Neural cell (in vitro differentiated cells): ENCODE measurements around the gene HSPBAP1. TPM values are rescaled to one million over a fixed set of nuclear protein-coding genes. Genes with fewer than 3 reads are reported as not detected.

Experiments used
- H2AFZ ChIP-seq: fragments of 200-600, 300-800 bp; sonication (generic), shearing (Covaris generic); 2 replicates; pipeline ENCODE4 v1.6.0; 2014; ENCODE audit warnings: low read depth, mild to moderate bottlenecking, antibody characterized with exemption, low read length, moderate library complexity
- H3F3A ChIP-seq: fragments of 200-600 bp; shearing (Covaris generic); 2 replicates; pipeline ENCODE4 v1.6.1; 2016; ENCODE audit warnings: mild to moderate bottlenecking, moderate library complexity, mixed read lengths, antibody characterized with exemption, low read length; ENCODE audit not compliant: insufficient read depth, poor library complexity, severe bottlenecking
- H3K27ac ChIP-seq: fragments of 200-600, 300-800 bp; sonication (generic), shearing (Covaris generic); 2 replicates; pipeline ENCODE4 v1.5.1; 2014; ENCODE audit warnings: mild to moderate bottlenecking, low read length, moderate library complexity
- H3K27me3 ChIP-seq: fragments of 300-800, 200-600 bp; sonication (generic), shearing (Covaris generic); 2 replicates; pipeline ENCODE4 v1.6.0; 2014; ENCODE audit warnings: mild to moderate bottlenecking, low read depth, low read length, moderate library complexity; ENCODE audit not compliant: insufficient read depth
- H3K36me3 ChIP-seq: fragments of 300-800, 200-600 bp; sonication (generic), shearing (Covaris generic); 2 replicates; pipeline ENCODE4 v1.5.1; 2014; ENCODE audit warnings: mild to moderate bottlenecking, antibody characterized with exemption, low read length, moderate library complexity; ENCODE audit not compliant: insufficient read depth
- H3K4me2 ChIP-seq: fragments of 300-800, 200-600 bp; sonication (generic), shearing (Covaris generic); 2 replicates; pipeline ENCODE4 v1.6.0; 2014; ENCODE audit warnings: mild to moderate bottlenecking, low read length
- H3K4me3 ChIP-seq: fragments of 300-800, 200-600 bp; sonication (generic), shearing (Covaris generic); 2 replicates; pipeline ENCODE4 v1.5.1; 2014; ENCODE audit warnings: mild to moderate bottlenecking, low read length, moderate library complexity
- H3K79me2 ChIP-seq: fragments of 200-600 bp; shearing (Covaris generic); replicated peaks from 2 replicates; pipeline ENCODE4 v1.6.0; 2014; ENCODE audit warnings: mild to moderate bottlenecking, low read length, moderate library complexity; ENCODE audit not compliant: insufficient read depth
- H3K9ac ChIP-seq: fragments of 300-800, 200-600 bp; sonication (generic), shearing (Covaris generic); 2 replicates; pipeline ENCODE4 v1.6.1; 2016; ENCODE audit warnings: mild to moderate bottlenecking, low read length, mixed read lengths
- H3K9me2 ChIP-seq: fragments of 200-600 bp; shearing (Covaris generic); 2 replicates; pipeline ENCODE4 v1.6.1; 2016; ENCODE audit warnings: mild to moderate bottlenecking, low read length, mixed read lengths; ENCODE audit not compliant: insufficient read depth
- H3K9me3 ChIP-seq: fragments of 200-600, 300-800 bp; sonication (generic), shearing (Covaris generic); 2 replicates; pipeline ENCODE4 v1.6.1; 2016; ENCODE audit warnings: mild to moderate bottlenecking, mixed run types, low read length, moderate library complexity, mixed read lengths
- H4K20me1 ChIP-seq: fragments of 200-600 bp; shearing (Covaris generic); 2 replicates; pipeline ENCODE4 v1.6.1; 2016; ENCODE audit warnings: mild to moderate bottlenecking, mixed run types; ENCODE audit not compliant: insufficient read depth
- EP300 ChIP-seq: fragments of 450-650 bp; conservative IDR thresholded peaks from 2 replicates; pipeline ENCODE4 v1.6.1; 2014; ENCODE audit warnings: antibody characterized with exemption, mild to moderate bottlenecking, moderate library complexity; ENCODE audit not compliant: poor library complexity, severe bottlenecking
- EZH2 ChIP-seq: fragments of 200-600, 300-800 bp; shearing (Covaris generic), sonication (generic); IDR thresholded peaks from 2 replicates; pipeline ENCODE4 v1.6.1; 2014; ENCODE audit warnings: antibody characterized with exemption, low read length, borderline replicate concordance, mild to moderate bottlenecking; ENCODE audit not compliant: insufficient read depth, poor library complexity, severe bottlenecking
- MXI1 ChIP-seq: fragments of 450-650 bp; conservative IDR thresholded peaks from 2 replicates; pipeline ENCODE4 v1.6.1; 2014; ENCODE audit warnings: antibody characterized with exemption, mild to moderate bottlenecking; ENCODE audit not compliant: poor library complexity, severe bottlenecking
- POLR2AphosphoS5 ChIP-seq: IDR thresholded peaks from 2 replicates; pipeline ENCODE4 v1.6.1; 2012
- RAD21 ChIP-seq: fragments of 450-650 bp; conservative IDR thresholded peaks from 2 replicates; pipeline ENCODE4 v1.6.1; 2014; ENCODE audit warnings: antibody characterized with exemption, mild to moderate bottlenecking, moderate library complexity
- REST ChIP-seq: IDR thresholded peaks from 2 replicates; pipeline ENCODE4 v1.6.1; 2012; ENCODE audit warnings: borderline replicate concordance
- SMC3 ChIP-seq: fragments of 450-650 bp; conservative IDR thresholded peaks from 2 replicates; pipeline ENCODE4 v1.6.1; 2014; ENCODE audit warnings: antibody characterized with exemption, mild to moderate bottlenecking, moderate library complexity; ENCODE audit not compliant: poor library complexity
- TAF1 ChIP-seq: IDR thresholded peaks from 2 replicates; pipeline ENCODE4 v1.6.1; 2012; ENCODE audit warnings: low read depth
- polyA plus RNA-seq: library from polyadenylated mRNA; depleted of rRNA; stranded (reverse); fragments of >200 nt; gene quantifications from 2 replicates; pipeline ENCODE4 v1.2.3, GENCODE V29; 2014
- TF ChIP-seq, protein P1 (sequence below): fragments of 450-650 bp; IDR thresholded peaks from 2 replicates; pipeline ENCODE4 v1.5.1; 2014; ENCODE audit warnings: antibody characterized with exemption, mild to moderate bottlenecking, moderate library complexity; ENCODE audit not compliant: poor library complexity, severe bottlenecking

HSPBAP1 gene
- polyA plus RNA-seq, 1 donor from 2014 or later, result 8.6 TPM

GRCh38 chr3:122785231-122785630 is 8.4 kb downstream of the HSPBAP1 start:
- Histone ChIP-seq H3K4me3 (no peak overlapping the region), H3K9me3 (no peaks in the 10 kb centered on the region), H3K9ac (no peak overlapping the region), H2AFZ (no peak overlapping the region), H3K9me2 (no peaks in the 10 kb centered on the region), H3K36me3 (no peaks in the 10 kb centered on the region), H3K79me2 (no peaks in the 10 kb centered on the region), H3K4me2 (no peak overlapping the region), H3K27me3 (no peaks in the 10 kb centered on the region), H4K20me1 (no peaks in the 10 kb centered on the region), H3K27ac (no peak overlapping the region), H3F3A (no peaks in the 10 kb centered on the region)
- TF ChIP-seq RAD21 (no peak), EZH2 (no peak), POLR2AphosphoS5 (no peak), TAF1 (no peak), MXI1 (no peak), REST (no peak), EP300 (no peak), SMC3 (no peak)
- TF ChIP-seq, protein P1, sequence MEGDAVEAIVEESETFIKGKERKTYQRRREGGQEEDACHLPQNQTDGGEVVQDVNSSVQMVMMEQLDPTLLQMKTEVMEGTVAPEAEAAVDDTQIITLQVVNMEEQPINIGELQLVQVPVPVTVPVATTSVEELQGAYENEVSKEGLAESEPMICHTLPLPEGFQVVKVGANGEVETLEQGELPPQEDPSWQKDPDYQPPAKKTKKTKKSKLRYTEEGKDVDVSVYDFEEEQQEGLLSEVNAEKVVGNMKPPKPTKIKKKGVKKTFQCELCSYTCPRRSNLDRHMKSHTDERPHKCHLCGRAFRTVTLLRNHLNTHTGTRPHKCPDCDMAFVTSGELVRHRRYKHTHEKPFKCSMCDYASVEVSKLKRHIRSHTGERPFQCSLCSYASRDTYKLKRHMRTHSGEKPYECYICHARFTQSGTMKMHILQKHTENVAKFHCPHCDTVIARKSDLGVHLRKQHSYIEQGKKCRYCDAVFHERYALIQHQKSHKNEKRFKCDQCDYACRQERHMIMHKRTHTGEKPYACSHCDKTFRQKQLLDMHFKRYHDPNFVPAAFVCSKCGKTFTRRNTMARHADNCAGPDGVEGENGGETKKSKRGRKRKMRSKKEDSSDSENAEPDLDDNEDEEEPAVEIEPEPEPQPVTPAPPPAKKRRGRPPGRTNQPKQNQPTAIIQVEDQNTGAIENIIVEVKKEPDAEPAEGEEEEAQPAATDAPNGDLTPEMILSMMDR, result no peak

DNA sequence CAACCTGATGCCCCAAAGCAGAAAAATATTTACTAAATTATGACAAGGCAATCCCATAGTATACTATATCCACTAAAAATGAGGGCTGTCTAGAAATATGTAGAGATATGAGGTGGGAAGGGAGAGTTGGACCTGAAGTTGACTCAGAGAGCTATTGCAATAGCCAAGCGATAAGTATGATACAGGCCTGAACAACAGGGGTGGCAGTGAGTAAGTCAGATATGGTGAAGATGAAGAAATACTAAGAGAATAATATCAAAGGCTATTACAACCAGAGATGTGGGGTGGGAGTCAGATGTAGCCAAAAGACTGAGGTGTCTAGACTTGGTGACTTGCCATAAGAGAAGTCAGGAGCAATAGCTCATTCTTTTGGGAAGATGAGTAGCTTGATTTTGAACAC is 9.2 kb downstream of the HSPBAP1 start:
- Histone ChIP-seq H3F3A (no peaks in the 10 kb centered on the region), H3K9me3 (no peaks in the 10 kb centered on the region), H3K9me2 (no peaks in the 10 kb centered on the region), H3K9ac (no peak overlapping the region), H3K27me3 (no peaks in the 10 kb centered on the region), H3K79me2 (no peaks in the 10 kb centered on the region), H3K4me3 (no peak overlapping the region), H3K36me3 (no peaks in the 10 kb centered on the region), H2AFZ (no peak overlapping the region), H3K27ac (no peak overlapping the region), H4K20me1 (no peaks in the 10 kb centered on the region), H3K4me2 (no peak overlapping the region)
- no peak for TF ChIP-seq REST
- no peak for TF ChIP-seq RAD21
